GM20000 (cell line): ENCODE measurements around the gene USP20.

Source experiments
- DNase-seq: peaks from one replicate; pipeline ENCODE4 v3.0.0; 2012; ENCODE audit warnings: low spot score
- TF ChIP-seq, protein P1 (sequence below): IDR thresholded peaks from 2 replicates; pipeline ENCODE4 v1.5.1; 2012; ENCODE audit warnings: mild to moderate bottlenecking, control low read depth; ENCODE audit errors: extremely low read depth, missing control alignments

USP20 gene

DNA sequence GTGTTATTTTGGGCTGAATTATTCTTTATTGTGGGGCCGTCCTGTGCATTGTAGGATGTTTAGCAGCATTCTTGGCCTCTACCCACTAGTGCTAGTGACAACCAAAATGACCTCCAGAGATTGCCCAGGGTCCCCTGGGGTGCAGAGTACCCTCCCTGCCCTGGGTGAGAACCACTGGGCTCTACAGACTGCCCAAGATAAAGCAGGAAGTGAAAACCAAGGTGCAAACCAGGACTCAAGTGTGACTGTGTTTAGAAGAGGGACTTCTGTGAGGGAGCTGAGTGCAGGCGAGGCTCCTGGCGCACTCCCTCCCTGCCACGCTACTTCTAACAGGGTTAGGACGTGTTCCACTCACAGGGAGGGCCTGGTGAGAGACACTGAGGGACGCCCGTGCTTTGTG, 41.6 kb downstream of the USP20 start:
- TF ChIP-seq, protein P1, sequence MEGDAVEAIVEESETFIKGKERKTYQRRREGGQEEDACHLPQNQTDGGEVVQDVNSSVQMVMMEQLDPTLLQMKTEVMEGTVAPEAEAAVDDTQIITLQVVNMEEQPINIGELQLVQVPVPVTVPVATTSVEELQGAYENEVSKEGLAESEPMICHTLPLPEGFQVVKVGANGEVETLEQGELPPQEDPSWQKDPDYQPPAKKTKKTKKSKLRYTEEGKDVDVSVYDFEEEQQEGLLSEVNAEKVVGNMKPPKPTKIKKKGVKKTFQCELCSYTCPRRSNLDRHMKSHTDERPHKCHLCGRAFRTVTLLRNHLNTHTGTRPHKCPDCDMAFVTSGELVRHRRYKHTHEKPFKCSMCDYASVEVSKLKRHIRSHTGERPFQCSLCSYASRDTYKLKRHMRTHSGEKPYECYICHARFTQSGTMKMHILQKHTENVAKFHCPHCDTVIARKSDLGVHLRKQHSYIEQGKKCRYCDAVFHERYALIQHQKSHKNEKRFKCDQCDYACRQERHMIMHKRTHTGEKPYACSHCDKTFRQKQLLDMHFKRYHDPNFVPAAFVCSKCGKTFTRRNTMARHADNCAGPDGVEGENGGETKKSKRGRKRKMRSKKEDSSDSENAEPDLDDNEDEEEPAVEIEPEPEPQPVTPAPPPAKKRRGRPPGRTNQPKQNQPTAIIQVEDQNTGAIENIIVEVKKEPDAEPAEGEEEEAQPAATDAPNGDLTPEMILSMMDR: no peak
- no peak for DNase-seq

DNA sequence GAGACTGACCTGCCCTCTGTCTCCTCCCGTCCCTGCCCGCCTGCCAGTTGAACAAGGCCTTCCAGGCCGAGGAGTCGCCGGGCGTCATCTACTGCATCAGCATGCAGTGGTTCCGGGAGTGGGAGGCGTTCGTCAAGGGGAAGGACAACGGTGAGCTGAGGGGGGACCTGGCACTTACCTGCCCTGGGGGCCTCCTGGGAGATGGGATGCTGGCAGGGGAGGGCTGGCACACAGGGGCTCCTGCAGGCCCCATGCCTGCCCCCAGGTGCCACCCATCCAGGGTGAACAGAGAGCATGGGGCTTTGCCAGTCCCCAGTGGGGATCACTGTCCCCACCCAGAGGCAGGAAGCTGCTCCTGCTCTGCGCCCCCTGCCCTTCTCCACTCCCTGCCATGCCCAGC, 43.0 kb downstream of the USP20 start:
- DNase-seq: no peak
- TF ChIP-seq, protein P1: no peak

DNA sequence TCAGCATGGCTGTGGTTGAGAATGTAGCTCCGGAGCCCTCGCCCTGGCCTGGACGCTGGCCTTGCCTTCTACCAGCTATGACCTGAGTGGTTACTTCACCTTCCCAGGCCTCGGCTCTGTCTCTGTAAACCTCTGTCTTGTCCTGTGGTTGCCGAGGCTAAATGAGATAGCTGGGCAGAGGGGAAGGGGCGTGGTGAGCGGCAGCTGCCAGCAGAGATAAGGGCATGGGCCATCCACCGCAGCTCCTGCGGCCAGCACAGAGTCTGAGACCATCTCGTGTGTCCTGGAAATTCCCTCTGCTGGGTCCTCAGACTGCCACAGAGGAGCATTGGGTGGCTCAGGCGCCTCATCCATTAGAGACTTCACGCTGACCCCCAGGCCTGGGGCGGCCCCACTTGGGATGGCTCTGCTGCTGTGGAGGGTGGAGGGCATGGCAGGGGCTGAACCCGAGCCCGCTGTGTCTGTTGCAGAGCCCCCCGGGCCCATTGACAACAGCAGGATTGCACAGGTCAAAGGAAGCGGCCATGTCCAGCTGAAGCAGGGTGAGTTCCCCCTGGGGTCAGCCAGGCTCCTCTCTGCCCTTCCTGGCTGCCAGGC, 43.9 kb downstream of the USP20 start:
- TF ChIP-seq, protein P1: no peak
- DNase-seq: no peak

DNA sequence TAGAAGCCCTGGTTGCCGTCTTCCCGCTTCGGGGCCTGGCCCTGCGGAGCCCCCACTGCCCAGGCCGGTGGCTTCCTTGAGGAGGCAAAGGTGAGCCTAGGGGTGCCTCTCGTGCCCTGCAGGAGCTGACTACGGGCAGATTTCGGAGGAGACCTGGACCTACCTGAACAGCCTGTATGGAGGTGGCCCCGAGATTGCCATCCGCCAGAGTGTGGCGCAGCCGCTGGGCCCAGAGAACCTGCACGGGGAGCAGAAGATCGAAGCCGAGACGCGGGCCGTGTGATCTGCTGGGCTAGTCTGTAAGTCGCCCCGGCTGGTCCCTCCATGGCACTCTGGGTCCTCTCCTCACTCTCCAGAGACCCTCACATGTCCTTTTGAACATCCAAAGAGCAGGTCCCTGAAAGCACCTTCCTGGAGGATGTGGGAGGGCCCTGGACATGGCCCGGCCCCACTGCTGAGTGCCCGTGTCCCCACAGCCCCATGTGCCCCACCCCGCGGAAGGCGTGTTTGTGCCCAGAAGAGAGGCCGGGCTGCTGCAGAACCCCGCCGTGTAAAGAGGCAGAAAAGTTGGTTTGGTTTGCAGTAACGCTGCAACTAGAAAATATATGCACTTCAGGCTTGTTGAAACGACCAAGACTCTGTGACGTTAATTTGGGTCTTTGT, 44.9 kb downstream of the USP20 start:
- TF ChIP-seq, protein P1: no peak
- no peak for DNase-seq

DNA sequence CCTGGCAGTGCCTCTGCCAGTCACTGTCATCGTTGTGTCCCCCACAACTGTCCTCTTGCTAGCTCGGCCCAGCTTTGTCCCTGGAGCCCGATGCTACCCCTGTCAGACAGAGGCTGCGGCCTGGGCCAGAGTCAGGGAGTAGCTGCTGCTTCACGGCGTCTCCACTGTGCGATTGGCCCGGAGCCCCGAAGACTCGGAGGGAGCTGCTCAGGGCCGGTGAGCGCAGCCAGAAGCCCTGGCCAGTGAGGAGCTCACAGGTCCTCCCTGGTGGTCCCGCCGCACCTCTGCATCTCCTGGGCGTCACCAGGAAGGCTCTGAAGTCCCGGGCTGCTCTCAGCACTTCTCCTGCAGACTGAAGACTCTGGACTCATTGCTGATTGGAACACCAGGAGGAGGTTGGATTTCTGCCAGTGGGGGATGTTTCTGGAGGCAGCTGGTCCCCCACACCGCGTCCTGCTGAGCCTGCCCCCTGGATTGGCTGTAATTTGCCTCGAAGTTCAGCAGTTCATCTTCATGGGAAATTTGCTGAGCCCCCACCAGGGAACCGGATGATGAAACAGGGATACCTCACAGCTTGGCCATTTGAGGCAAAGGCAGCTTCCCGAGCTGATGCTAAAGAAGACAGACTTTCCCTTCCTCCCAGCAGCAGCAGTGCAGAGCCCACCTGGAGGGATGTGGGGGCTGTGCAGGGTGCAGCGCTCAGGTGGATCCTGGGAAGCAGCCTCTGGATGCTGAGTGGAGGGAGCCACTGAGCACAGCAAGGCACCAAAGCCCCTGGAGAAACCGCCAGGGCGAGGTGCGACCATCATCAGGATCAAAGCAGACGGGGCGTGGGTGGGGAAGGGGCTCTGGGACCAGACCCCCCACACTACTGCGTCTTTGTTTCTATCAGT, 45.6 kb downstream of the USP20 start:
- TF ChIP-seq, protein P1: no peak
- DNase-seq: no peak

DNA sequence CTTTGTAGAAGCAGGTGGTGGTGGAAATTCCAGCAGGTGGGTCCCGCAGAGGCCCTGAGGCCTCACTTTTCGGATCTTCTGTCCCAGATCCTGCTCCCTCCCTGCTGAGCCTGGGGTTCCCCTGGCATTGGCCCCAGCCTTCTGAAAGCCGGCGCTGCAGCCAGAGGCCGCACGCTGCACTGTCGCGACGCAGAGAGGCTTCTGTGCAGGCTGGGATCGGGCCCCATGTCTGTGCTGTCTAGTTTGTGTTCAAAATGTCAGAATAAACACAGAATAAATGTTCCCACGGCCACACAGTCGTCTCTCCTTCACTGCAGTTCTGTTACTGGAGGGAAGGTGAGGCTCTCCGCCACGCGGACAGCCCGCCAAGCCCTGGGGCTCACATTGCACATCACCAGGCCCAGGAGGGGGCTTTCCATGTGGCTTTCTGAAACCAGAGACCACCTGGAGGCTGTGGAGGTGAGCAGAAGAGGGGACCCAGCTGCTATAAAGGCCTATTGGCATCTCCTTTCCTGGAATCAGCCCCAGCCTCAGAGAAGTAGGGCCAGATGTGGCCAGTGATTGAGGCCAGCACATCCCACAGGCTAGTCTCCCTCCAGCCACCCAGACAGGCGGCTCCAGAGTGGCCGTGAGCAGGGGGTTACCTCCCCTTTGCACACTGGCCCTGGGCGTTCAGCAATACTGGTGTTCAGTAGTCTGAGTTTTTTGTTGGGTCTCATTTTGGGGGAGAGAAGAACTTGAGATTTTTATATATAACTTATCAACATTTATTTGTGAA, 46.5 kb downstream of the USP20 start:
- no peak for DNase-seq
- TF ChIP-seq, protein P1: no peak
